IMR-90 (cell line): ENCODE results near the gene SLC25A19. TPM values are rescaled to one million over a fixed set of nuclear protein-coding genes. Genes with fewer than 3 reads are reported as not detected.

Source experiments
- ATAC-seq: fragments of 200-7000 bp; cut with Tn5 transposase; 2 replicates; pipeline ENCODE4 v1.9.1; 2020; ENCODE audit warnings: low read depth, mild to moderate bottlenecking, moderate library complexity
- BruUV-seq: library from RNA; stranded (reverse); fragments of 400-500 nt; replicated peaks from 2 replicates; lab custom pipeline; 2021; lab: Mats Ljungman, UMichigan
- CTCF ChIA-PET: fragments of 300-600 bp; formaldehyde crosslinking; extraction: SDS; loops from one replicate; lab custom pipeline; 2021; ENCODE audit warnings: antibody characterized with exemption; lab: Yijun Ruan, JAX
- POLR2A ChIA-PET: fragments of 300-600 bp; sonication (Branson Sonifier 250); formaldehyde crosslinking; loops from one replicate; lab custom pipeline; 2022; ENCODE audit warnings: antibody characterized with exemption; ENCODE audit not compliant: unreplicated experiment; lab: Charles Lee
- DNase-seq: peaks from one replicate; pipeline ENCODE4 v3.0.0; 2013
- H2AFZ ChIP-seq: replicated peaks from 2 replicates; pipeline ENCODE3; 2013; ENCODE audit warnings: low read length, mild to moderate bottlenecking; ENCODE audit not compliant: poor library complexity
- H2AK5ac ChIP-seq: 2 replicates; pipeline ENCODE4 v1.6.1; 2013; ENCODE audit warnings: low read depth, low read length, inconsistent platforms
- H2AK9ac ChIP-seq: replicated peaks from 2 replicates; pipeline ENCODE3; 2013; ENCODE audit warnings: mild to moderate bottlenecking, low read depth, low read length, moderate library complexity; ENCODE audit not compliant: poor library complexity
- H2BK120ac ChIP-seq: 2 replicates; pipeline ENCODE4 v1.6.1; 2013; ENCODE audit warnings: low read depth, low read length, inconsistent platforms
- H2BK15ac ChIP-seq: 3 replicates; pipeline ENCODE4 v1.6.1; 2013; ENCODE audit warnings: low read depth, low read length, inconsistent platforms
- H2BK20ac ChIP-seq: 2 replicates; pipeline ENCODE4 v1.6.1; 2013; ENCODE audit warnings: low read depth, mild to moderate bottlenecking, inconsistent platforms, low read length, moderate library complexity
- H2BK5ac ChIP-seq: 2 replicates; pipeline ENCODE4 v1.6.1; 2013; ENCODE audit warnings: mild to moderate bottlenecking, low read depth, low read length, inconsistent platforms; ENCODE audit not compliant: poor library complexity, severe bottlenecking
- H3K14ac ChIP-seq: replicated peaks from 2 replicates; pipeline ENCODE4 v1.6.1; 2013; ENCODE audit warnings: low read depth, low read length, inconsistent platforms
- H3K18ac ChIP-seq: 2 replicates; pipeline ENCODE4 v1.6.1; 2013; ENCODE audit warnings: low read depth, low read length, control low read depth
- H3K23ac ChIP-seq: 2 replicates; pipeline ENCODE4 v1.6.1; 2013; ENCODE audit warnings: low read depth, low read length, inconsistent platforms
- H3K27ac ChIP-seq: 2 replicates; pipeline ENCODE4 v1.5.1; 2013; ENCODE audit warnings: mild to moderate bottlenecking, control low read depth, low read length; ENCODE audit not compliant: insufficient read depth
- H3K27me3 ChIP-seq: 2 replicates; pipeline ENCODE4 v1.6.1; 2013; ENCODE audit warnings: low read length; ENCODE audit not compliant: control insufficient read depth, insufficient read depth
- H3K36me3 ChIP-seq: 2 replicates; pipeline ENCODE4 v1.6.1; 2013; ENCODE audit warnings: low read length, mixed read lengths; ENCODE audit not compliant: control insufficient read depth, insufficient read depth
- H3K4ac ChIP-seq: 2 replicates; pipeline ENCODE4 v1.6.1; 2013; ENCODE audit warnings: low read depth, low read length, inconsistent platforms
- H3K4me1 ChIP-seq: 2 replicates; pipeline ENCODE4 v1.6.1; 2013; ENCODE audit warnings: low read length, mixed read lengths; ENCODE audit not compliant: control insufficient read depth, insufficient read depth
- H3K4me2 ChIP-seq: 2 replicates; pipeline ENCODE4 v1.6.1; 2013; ENCODE audit warnings: low read depth, mild to moderate bottlenecking, control low read depth, low read length, moderate library complexity
- H3K4me3 ChIP-seq: 2 replicates; pipeline ENCODE4 v1.5.1; 2013; ENCODE audit warnings: low read depth, mild to moderate bottlenecking, control low read depth, low read length, moderate library complexity; ENCODE audit not compliant: insufficient read depth
- H3K56ac ChIP-seq: 2 replicates; pipeline ENCODE4 v1.6.1; 2013; ENCODE audit warnings: low read length, inconsistent platforms; ENCODE audit not compliant: insufficient read depth; ENCODE audit errors: extremely low read depth
- H3K79me1 ChIP-seq, 2 experiments: 2 replicates each; pipeline ENCODE4 v1.6.1; 2013; ENCODE audit warnings: low read length in 2 of 2, inconsistent platforms in 1 of 2, low read depth in 1 of 2
- H3K9ac ChIP-seq: 2 replicates; pipeline ENCODE4 v1.6.1; 2013; ENCODE audit warnings: low read depth, low read length, control low read depth
- H3K9me1 ChIP-seq: 2 replicates; pipeline ENCODE4 v1.6.1; 2013; ENCODE audit warnings: low read length, inconsistent platforms; ENCODE audit not compliant: insufficient read depth
- H3K9me3 ChIP-seq: 2 replicates; pipeline ENCODE4 v1.6.1; 2013; ENCODE audit warnings: low read length; ENCODE audit not compliant: control insufficient read depth, insufficient read depth
- H4K20me1 ChIP-seq: 2 replicates; pipeline ENCODE4 v1.6.1; 2013; ENCODE audit warnings: low read length, inconsistent platforms; ENCODE audit not compliant: insufficient read depth
- H4K5ac ChIP-seq: 2 replicates; pipeline ENCODE4 v1.6.1; 2013; ENCODE audit warnings: mild to moderate bottlenecking, low read depth, low read length, control low read depth
- H4K8ac ChIP-seq, 2 experiments: 2 replicates each; pipeline ENCODE4 v1.6.1; 2013; ENCODE audit warnings: low read depth in 2 of 2, low read length in 2 of 2, control low read depth in 1 of 2, inconsistent platforms in 1 of 2
- H4K91ac ChIP-seq: 2 replicates; pipeline ENCODE4 v1.6.1; 2013; ENCODE audit warnings: low read depth, low read length, inconsistent platforms; ENCODE audit not compliant: insufficient read depth
- BHLHE40 ChIP-seq: fragments of 150-350 bp; IDR thresholded peaks from 2 replicates; pipeline ENCODE4 v1.6.1; 2016; ENCODE audit warnings: mild to moderate bottlenecking, low read depth, low read length
- CEBPB ChIP-seq: IDR thresholded peaks from 2 replicates; pipeline ENCODE4 v1.6.1; 2012; ENCODE audit warnings: low read depth, low read length, improper control_type of control experiment
- CTCF ChIP-seq: conservative IDR thresholded peaks from 2 replicates; pipeline ENCODE4 v1.5.1; 2012; ENCODE audit warnings: mild to moderate bottlenecking, low read depth, low read length, improper control_type of control experiment
- ELK1 ChIP-seq: fragments of 150-350 bp; IDR thresholded peaks from 2 replicates; pipeline ENCODE4 v1.6.1; 2016; ENCODE audit warnings: low read depth, mild to moderate bottlenecking, low read length, moderate library complexity, borderline replicate concordance
- FOS ChIP-seq: fragments of 150-350 bp; IDR thresholded peaks from 2 replicates; pipeline ENCODE4 v1.6.1; 2016; ENCODE audit warnings: low read depth, low read length
- MAZ ChIP-seq: IDR thresholded peaks from 2 replicates; pipeline ENCODE4 v1.6.1; 2012; ENCODE audit warnings: low read depth, mild to moderate bottlenecking, low read length, improper control_type of control experiment, moderate library complexity, borderline replicate concordance
- MXI1 ChIP-seq: IDR thresholded peaks from 2 replicates; pipeline ENCODE4 v1.6.1; 2012; ENCODE audit warnings: low read depth, mild to moderate bottlenecking, low read length, moderate library complexity, borderline replicate concordance
- NFE2L2 ChIP-seq: fragments of 150-350 bp; IDR thresholded peaks from 2 replicates; pipeline ENCODE4 v1.6.1; 2016; ENCODE audit warnings: low read depth, mild to moderate bottlenecking, low read length
- POLR2A ChIP-seq: IDR thresholded peaks from 2 replicates; pipeline ENCODE4 v1.6.1; 2012; ENCODE audit warnings: mild to moderate bottlenecking, low read depth, low read length
- RAD21 ChIP-seq: IDR thresholded peaks from 2 replicates; pipeline ENCODE4 v1.6.1; 2012; ENCODE audit warnings: low read length, improper control_type of control experiment
- RCOR1 ChIP-seq: IDR thresholded peaks from 2 replicates; pipeline ENCODE4 v1.6.1; 2012; ENCODE audit warnings: mild to moderate bottlenecking, low read length, improper control_type of control experiment; ENCODE audit not compliant: insufficient replicate concordance
- RFX5 ChIP-seq: IDR thresholded peaks from 2 replicates; pipeline ENCODE4 v1.8.0; 2012; ENCODE audit warnings: low read depth, mild to moderate bottlenecking, low read length, moderate library complexity
- SMC3 ChIP-seq: fragments of 150-350 bp; IDR thresholded peaks from 2 replicates; pipeline ENCODE4 v1.6.1; 2016; ENCODE audit warnings: low read depth, mild to moderate bottlenecking, antibody characterized with exemption, low read length, moderate library complexity
- USF2 ChIP-seq: fragments of 150-350 bp; IDR thresholded peaks from 2 replicates; pipeline ENCODE4 v1.6.1; 2017; ENCODE audit warnings: mild to moderate bottlenecking, antibody characterized with exemption, low read length, low read depth
- WGBS, 2 experiments: methylation state at CpG; one replicate each; pipeline versions ENCODE4 v1.1.5 to v1.1.7; 2013; ENCODE audit warnings: missing lambda C conversion rate in 2 of 2; ENCODE audit not compliant: insufficient read length in 1 of 2; ENCODE audit errors: extremely low coverage in 2 of 2; 5-methylcytosine and 5-hydroxymethylcytosine counted together
- dilution Hi-C: fragments of 300-500 bp; cut with HindIII; formaldehyde crosslinking; loops from one replicate; pipeline ENCODE4 v1.14.3; 2018; ENCODE audit warnings: low sequenced_read_pairs; ENCODE audit not compliant: unreplicated experiment
- in situ Hi-C: fragments of 300-500 bp; cut with MboI; formaldehyde crosslinking; loops from 3 replicates; pipeline ENCODE4 v1.14.3; 2019; ENCODE audit warnings: low sequenced_read_pairs, inconsistent platforms, mixed read lengths
- intact Hi-C: fragments of 100-400 bp; cut with micrococcal nuclease; formaldehyde crosslinking; loops from 2 replicates; pipeline ENCODE4 v1.10.0; 2022
- polyA plus RNA-seq, 3 experiments: library from polyadenylated mRNA; depleted of rRNA; stranded (reverse); fragments of >200 nt; gene quantifications; 2 replicates each; pipeline ENCODE4 v1.2.3, GENCODE V29; 2012; ENCODE audit warnings: low replicate concordance in 1 of 3
- total RNA-seq: library from RNA; depleted of rRNA; stranded (reverse); fragments of >200 nt; gene quantifications from 2 replicates; pipeline ENCODE4 v1.2.3, GENCODE V29; 2012

The SLC25A19 gene
- total and polyA plus RNA-seq, 2 of the 4 experiments (the other 2 are of a cell fraction) = 9.1 to 9.2 TPM

GRCh38 chr17:75307957-75308731 lies 18.9 kb upstream of the SLC25A19 start:
- Histone ChIP-seq H2AK9ac (no peak overlapping the region), H2BK15ac (no peak overlapping the region), H3K4me3 (no peak overlapping the region), H3K27ac (no peak overlapping the region), H3K79me1 (no peaks in the 10 kb centered on the region), H3K14ac (no peak overlapping the region), H3K23ac (no peak overlapping the region), H2AFZ (no peak overlapping the region), H3K9ac (no peak overlapping the region), H3K9me1 (no peaks in the 10 kb centered on the region), H4K5ac (no peak overlapping the region), H3K9me3 (no peaks in the 10 kb centered on the region), H2BK120ac (no peak overlapping the region), H3K4me2 (no peak overlapping the region), H3K56ac (no peak overlapping the region), H3K4me1 (no peaks in the 10 kb centered on the region), H3K18ac (no peak overlapping the region), H3K36me3 (no peaks in the 10 kb centered on the region), H2BK20ac (no peak overlapping the region), H3K4ac (no peak overlapping the region), H4K91ac (no peak overlapping the region), H4K20me1 (no peaks in the 10 kb centered on the region), H4K8ac (no peak overlapping the region), H3K27me3 (no peaks in the 10 kb centered on the region), H2BK5ac (no peak overlapping the region), H2AK5ac (no peak overlapping the region)
- TF ChIP-seq SMC3 (no peak), RFX5 (no peak), MXI1 (no peak), MAZ (no peak), RCOR1 (no peak), RAD21 (no peak), ELK1 (no peak), FOS (no peak), BHLHE40 (no peak), CEBPB (no peak), POLR2A (no peak), CTCF (no peak), USF2 (no peak), NFE2L2 (no peak)
- ATAC-seq (no peak), DNase-seq (no peak)
- 76% methylated on average over 3 of the region's 13 CpGs; no CpG with 5 or more reads in 1 of the 2 experiments for WGBS, 2 experiments
- ChIA-PET CTCF (no interaction called here), POLR2A (no interaction called here)
- BruUV-seq = no TSS peak
- in situ Hi-C loops = no loop called here
- dilution Hi-C loops = no loop called here
- intact Hi-C loops = no loop called here
